Fibroblast of lung (primary cell): Measurements from ENCODE around the gene ASB15.

ENCODE experiments used
- CTCF ChIP-seq, 2 donors: IDR thresholded peaks in 1 of 2; conservative IDR thresholded peaks in 1 of 2; 1 replicate in 1 of 2; 2 replicates in 1 of 2; pipeline ENCODE4 v1.5.1; 2011 to 2012; ENCODE audit warnings: low read length in 2 of 2, control low read depth in 1 of 2, inconsistent platforms in 1 of 2, low read depth in 1 of 2, mild to moderate bottlenecking in 1 of 2
- EZH2 ChIP-seq: IDR thresholded peaks from 2 replicates; pipeline ENCODE4 v1.5.1; 2012; ENCODE audit warnings: low read length, control low read depth, mild to moderate bottlenecking; ENCODE audit errors: missing control alignments

GRCh38 chr7:123641901-123642300, 40.3 kb downstream of the ASB15 start:
- TF ChIP-seq CTCF (conservative IDR thresholded peaks at IDR 0.05 in 1 of 2, IDR thresholded peaks at IDR 0.05 in 1 of 2; ENCODE audit: low read depth in 1 of 2, low read length in 2 of 2) (no peak), EZH2 (no peak)
